ENCODE measurements around the gene KLRC4.
"Not testable (repeated sequence)": the region's sequence is repeated elsewhere in the genome, so short reads cannot be mapped to it uniquely, and the experiment has no call there.

The KLRC4 gene

DNA sequence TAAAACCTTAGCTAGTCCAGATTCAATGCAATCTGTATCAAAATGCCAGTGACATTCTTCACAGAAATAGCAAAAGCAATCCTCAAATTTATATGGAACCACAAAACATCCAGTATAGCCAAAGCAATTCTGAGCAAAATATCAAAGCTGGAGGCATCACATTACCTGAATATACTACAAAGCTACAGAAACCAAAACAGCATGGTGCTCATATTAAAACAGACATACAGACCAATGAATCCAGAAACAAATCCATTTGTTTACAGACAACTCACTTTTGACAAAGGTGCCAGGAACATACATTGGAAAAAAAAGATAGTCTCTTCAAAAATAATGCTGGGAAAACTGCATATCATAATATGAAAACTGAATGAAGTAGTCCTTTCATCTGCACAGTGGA is 4.8 kb downstream of the KLRC4 start:
- Histone ChIP-seq H3K4me3 (ENCODE audit: insufficient read depth, low read depth, low read length, poor library complexity, severe bottlenecking) (no peak overlapping the region), H3K27me3 (replicated peaks; ENCODE audit: control insufficient read depth, insufficient read depth, low read length, poor library complexity, severe bottlenecking) (no peaks in the 10 kb centered on the region), H3K9me3 (ENCODE audit: control insufficient read depth, low read length) (no peaks in the 10 kb centered on the region), H3K27ac (ENCODE audit: insufficient read depth, low read length, poor library complexity, severe bottlenecking) (no peak overlapping the region), H3K4me1 (ENCODE audit: control insufficient read depth, insufficient read depth, low read length, poor library complexity, severe bottlenecking) (no peaks in the 10 kb centered on the region), H3K36me3 (ENCODE audit: control insufficient read depth, insufficient read depth, low read length) (no peaks in the 10 kb centered on the region)
- no peak for DNase-seq

DNA sequence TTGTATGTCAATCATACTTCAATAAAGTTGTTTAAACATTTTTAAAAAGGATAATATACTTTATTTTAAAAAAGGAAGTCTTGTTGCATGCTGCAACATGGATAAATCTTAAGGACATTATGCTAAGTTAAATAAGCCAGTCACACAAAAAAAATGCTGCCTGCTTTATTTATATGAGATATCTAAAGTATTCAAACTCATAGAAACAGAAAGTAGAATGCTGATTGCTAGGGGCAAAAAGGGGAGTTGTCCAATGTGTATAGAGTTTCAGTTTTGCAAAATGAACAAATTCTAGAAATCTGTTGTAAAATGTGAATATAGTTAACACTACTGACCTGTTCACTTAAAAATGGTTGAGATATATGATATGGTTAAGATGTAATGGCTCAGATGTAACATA is 8.7 kb downstream of the KLRC4 start:
- no peaks in the 10 kb centered on the region for H3K9me3 ChIP-seq (ENCODE audit: control insufficient read depth, low read length)
- no peaks in the 10 kb centered on the region for H3K36me3 ChIP-seq (ENCODE audit: control insufficient read depth, insufficient read depth, low read length)
- no peaks in the 10 kb centered on the region for H3K27me3 ChIP-seq (replicated peaks; ENCODE audit: control insufficient read depth, insufficient read depth, low read length, poor library complexity, severe bottlenecking)
- no peaks in the 10 kb centered on the region for H3K4me1 ChIP-seq (ENCODE audit: control insufficient read depth, insufficient read depth, low read length, poor library complexity, severe bottlenecking)
- no peak overlapping the region for H3K4me3 ChIP-seq (ENCODE audit: insufficient read depth, low read depth, low read length, poor library complexity, severe bottlenecking)
- H3K27ac ChIP-seq (ENCODE audit: insufficient read depth, low read length, poor library complexity, severe bottlenecking) = no peak overlapping the region
- no peak for DNase-seq

GRCh38 chr12:10398168-10398567 is 11.4 kb downstream of the KLRC4 start:
- no peaks in the 10 kb centered on the region for H3K9me3 ChIP-seq (ENCODE audit: control insufficient read depth, low read length)
- DNase-seq = no peak
- no peak overlapping the region for H3K4me3 ChIP-seq (ENCODE audit: insufficient read depth, low read depth, low read length, poor library complexity, severe bottlenecking)
- H3K27me3 ChIP-seq (replicated peaks; ENCODE audit: control insufficient read depth, insufficient read depth, low read length, poor library complexity, severe bottlenecking) = no peaks in the 10 kb centered on the region
- H3K27ac ChIP-seq (ENCODE audit: insufficient read depth, low read length, poor library complexity, severe bottlenecking) = no peak overlapping the region
- H3K36me3 ChIP-seq (ENCODE audit: control insufficient read depth, insufficient read depth, low read length) = no peaks in the 10 kb centered on the region
- no peaks in the 10 kb centered on the region for H3K4me1 ChIP-seq (ENCODE audit: control insufficient read depth, insufficient read depth, low read length, poor library complexity, severe bottlenecking)

DNA sequence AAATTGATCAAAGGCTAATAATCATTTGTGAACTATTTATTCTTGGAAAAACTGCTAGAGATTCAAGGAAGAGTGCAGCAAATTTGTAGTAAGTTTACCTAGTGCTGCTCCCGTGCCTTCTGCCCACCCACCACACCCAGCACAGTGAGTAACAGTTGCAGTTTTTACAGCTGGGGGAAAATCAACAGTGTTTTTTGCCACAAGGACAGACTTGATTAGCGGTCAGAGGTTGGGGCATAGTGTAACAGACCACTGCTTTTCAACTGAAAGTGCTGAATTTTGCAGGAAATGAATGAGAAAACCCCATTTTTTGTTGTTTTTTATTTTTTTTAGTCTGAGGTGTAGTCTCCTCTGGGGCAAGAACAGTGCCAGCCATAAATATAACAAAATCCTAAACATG is 12.3 kb downstream of the KLRC4 start:
- Histone ChIP-seq H3K4me1 (ENCODE audit: control insufficient read depth, insufficient read depth, low read length, poor library complexity, severe bottlenecking) (no peaks in the 10 kb centered on the region), H3K9me3 (ENCODE audit: control insufficient read depth, low read length) (no peaks in the 10 kb centered on the region), H3K36me3 (ENCODE audit: control insufficient read depth, insufficient read depth, low read length) (no peaks in the 10 kb centered on the region), H3K4me3 (ENCODE audit: insufficient read depth, low read depth, low read length, poor library complexity, severe bottlenecking) (no peak overlapping the region), H3K27me3 (replicated peaks; ENCODE audit: control insufficient read depth, insufficient read depth, low read length, poor library complexity, severe bottlenecking) (no peaks in the 10 kb centered on the region), H3K27ac (ENCODE audit: insufficient read depth, low read length, poor library complexity, severe bottlenecking) (no peak overlapping the region)
- no peak for DNase-seq

- not testable (repeated sequence) for H3K27ac ChIP-seq (ENCODE audit: insufficient read depth, low read length, poor library complexity, severe bottlenecking); H3K27me3 ChIP-seq (replicated peaks; ENCODE audit: control insufficient read depth, insufficient read depth, low read length, poor library complexity, severe bottlenecking); DNase-seq; H3K36me3 ChIP-seq (ENCODE audit: control insufficient read depth, insufficient read depth, low read length); H3K4me3 ChIP-seq (ENCODE audit: insufficient read depth, low read depth, low read length, poor library complexity, severe bottlenecking); H3K9me3 ChIP-seq (ENCODE audit: control insufficient read depth, low read length); H3K4me1 ChIP-seq (ENCODE audit: control insufficient read depth, insufficient read depth, low read length, poor library complexity, severe bottlenecking)
These were observed 13.4 kb downstream of the KLRC4 start for GRCh38 chr12:10396176-10396575.

- Histone ChIP-seq H3K36me3 (ENCODE audit: control insufficient read depth, insufficient read depth, low read length) (no peaks in the 10 kb centered on the region), H3K4me1 (ENCODE audit: control insufficient read depth, insufficient read depth, low read length, poor library complexity, severe bottlenecking) (no peaks in the 10 kb centered on the region), H3K4me3 (ENCODE audit: insufficient read depth, low read depth, low read length, poor library complexity, severe bottlenecking) (no peak overlapping the region), H3K27ac (ENCODE audit: insufficient read depth, low read length, poor library complexity, severe bottlenecking) (no peak overlapping the region), H3K27me3 (replicated peaks; ENCODE audit: control insufficient read depth, insufficient read depth, low read length, poor library complexity, severe bottlenecking) (no peaks in the 10 kb centered on the region), H3K9me3 (ENCODE audit: control insufficient read depth, low read length) (no peaks in the 10 kb centered on the region)
- no peak for DNase-seq
These were observed 14.1 kb downstream of the KLRC4 start for GRCh38 chr12:10395390-10395998.

GRCh38 chr12:10394531-10395152 is 14.9 kb downstream of the KLRC4 start:
- H3K4me1 ChIP-seq (ENCODE audit: control insufficient read depth, insufficient read depth, low read length, poor library complexity, severe bottlenecking); DNase-seq; H3K9me3 ChIP-seq (ENCODE audit: control insufficient read depth, low read length); H3K4me3 ChIP-seq (ENCODE audit: insufficient read depth, low read depth, low read length, poor library complexity, severe bottlenecking); H3K27me3 ChIP-seq (replicated peaks; ENCODE audit: control insufficient read depth, insufficient read depth, low read length, poor library complexity, severe bottlenecking); H3K27ac ChIP-seq (ENCODE audit: insufficient read depth, low read length, poor library complexity, severe bottlenecking); H3K36me3 ChIP-seq (ENCODE audit: control insufficient read depth, insufficient read depth, low read length): not testable (repeated sequence)

DNA sequence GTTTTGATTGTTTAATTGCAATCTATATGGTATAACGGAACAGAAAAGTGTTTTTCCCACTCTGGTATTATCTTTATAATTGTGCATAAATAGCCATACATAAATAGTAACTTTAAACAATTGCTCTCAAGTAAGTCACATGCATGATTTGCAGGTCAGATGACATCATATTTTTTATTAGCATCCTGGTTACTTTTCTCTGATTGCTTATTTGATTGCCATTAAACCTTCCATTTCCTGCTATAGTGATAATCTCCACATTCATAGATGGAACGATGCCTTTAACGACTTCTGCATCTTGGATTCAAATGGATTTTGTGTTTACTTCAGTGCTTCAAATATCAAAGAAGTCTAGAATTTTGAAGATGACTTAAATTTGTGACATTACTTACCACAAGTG is 16.3 kb downstream of the KLRC4 start:
- H3K4me1 ChIP-seq (ENCODE audit: control insufficient read depth, insufficient read depth, low read length, poor library complexity, severe bottlenecking) = no peaks in the 10 kb centered on the region
- H3K36me3 ChIP-seq (ENCODE audit: control insufficient read depth, insufficient read depth, low read length) = no peaks in the 10 kb centered on the region
- H3K27ac ChIP-seq (ENCODE audit: insufficient read depth, low read length, poor library complexity, severe bottlenecking) = no peak overlapping the region
- H3K9me3 ChIP-seq (ENCODE audit: control insufficient read depth, low read length) = no peaks in the 10 kb centered on the region
- DNase-seq = no peak
- H3K27me3 ChIP-seq (replicated peaks; ENCODE audit: control insufficient read depth, insufficient read depth, low read length, poor library complexity, severe bottlenecking) = no peaks in the 10 kb centered on the region
- no peak overlapping the region for H3K4me3 ChIP-seq (ENCODE audit: insufficient read depth, low read depth, low read length, poor library complexity, severe bottlenecking)

- no peaks in the 10 kb centered on the region for H3K36me3 ChIP-seq (ENCODE audit: control insufficient read depth, insufficient read depth, low read length)
- no peaks in the 10 kb centered on the region for H3K27me3 ChIP-seq (replicated peaks; ENCODE audit: control insufficient read depth, insufficient read depth, low read length, poor library complexity, severe bottlenecking)
- H3K4me3 ChIP-seq (ENCODE audit: insufficient read depth, low read depth, low read length, poor library complexity, severe bottlenecking) = no peak overlapping the region
- H3K4me1 ChIP-seq (ENCODE audit: control insufficient read depth, insufficient read depth, low read length, poor library complexity, severe bottlenecking) = no peaks in the 10 kb centered on the region
- no peak overlapping the region for H3K27ac ChIP-seq (ENCODE audit: insufficient read depth, low read length, poor library complexity, severe bottlenecking)
- no peaks in the 10 kb centered on the region for H3K9me3 ChIP-seq (ENCODE audit: control insufficient read depth, low read length)
- no peak for DNase-seq
These were observed 17.1 kb downstream of the KLRC4 start for GRCh38 chr12:10392394-10392930.

- not testable (repeated sequence) for H3K27me3 ChIP-seq (replicated peaks; ENCODE audit: control insufficient read depth, insufficient read depth, low read length, poor library complexity, severe bottlenecking); H3K4me1 ChIP-seq (ENCODE audit: control insufficient read depth, insufficient read depth, low read length, poor library complexity, severe bottlenecking); H3K4me3 ChIP-seq (ENCODE audit: insufficient read depth, low read depth, low read length, poor library complexity, severe bottlenecking); H3K36me3 ChIP-seq (ENCODE audit: control insufficient read depth, insufficient read depth, low read length); H3K27ac ChIP-seq (ENCODE audit: insufficient read depth, low read length, poor library complexity, severe bottlenecking); DNase-seq; H3K9me3 ChIP-seq (ENCODE audit: control insufficient read depth, low read length)
These were observed 18.6 kb downstream of the KLRC4 start for GRCh38 chr12:10390991-10391390.

Measured in effector memory CD4-positive, alpha-beta T cell (primary cell).